ENCODE measurements around the gene CSF2RB. TPM values are rescaled to one million over a fixed set of nuclear protein-coding genes. Genes with fewer than 3 reads are reported as not detected.
A peak's percentile ranks its signal among the peaks of the same experiment; 100 is the strongest.

The CSF2RB gene
- total and polyA plus RNA-seq, 12 donors = 0.55 to 12.4 (median 4.4) TPM

- WGBS, 4 donors = 44 to 68% (median 63%) methylated on average over 5 of the region's 5 CpGs
- TF ChIP-seq CTCF (IDR thresholded peaks at IDR 0.05) = no peak
These were observed 29.1 kb downstream of the CSF2RB start for GRCh38 chr22:36942556-36942955.

GRCh38 chr22:36946421-36947158 lies 33.2 kb downstream of the CSF2RB start:
- no peaks in the 10 kb centered on the region for H3K36me3 ChIP-seq (replicated peaks in 1 of 2)

More at GRCh38 chr22:36942556-36942955, 29.1 kb downstream of the CSF2RB start:
- no peak overlapping the region for H3K27ac ChIP-seq
- H3K36me3 ChIP-seq (replicated peaks in 1 of 2) = no peaks in the 10 kb centered on the region
- no peaks in the 10 kb centered on the region for H3K27me3 ChIP-seq
- DNase-seq = no peak
- no peaks in the 10 kb centered on the region for H3K4me1 ChIP-seq (replicated peaks in 1 of 2)
- intact Hi-C loops (cut with DNase I) = no loop called here
- H3K9me3 ChIP-seq (replicated peaks in 1 of 3) = no peaks in the 10 kb centered on the region
- no peak overlapping the region for H3K4me3 ChIP-seq

GRCh38 chr22:36948273-36949225 lies 35.1 kb downstream of the CSF2RB start:
- intact Hi-C loops (cut with DNase I) = no loop called here
- peaks cover 4% of the 10 kb centered on the region for H3K27me3 ChIP-seq
- no peak for DNase-seq
- H3K4me1 ChIP-seq (replicated peaks in 1 of 2) = no peaks in the 10 kb centered on the region
- H3K36me3 ChIP-seq (replicated peaks in 1 of 2) = no peaks in the 10 kb centered on the region
- H3K9me3 ChIP-seq (replicated peaks in 1 of 3) = no peaks in the 10 kb centered on the region
- H3K4me3 ChIP-seq = no peak overlapping the region
- WGBS, 4 donors = 69 to 76% (median 74%) methylated on average over 9 of the region's 9 CpGs
- no peak for TF ChIP-seq POLR2A (IDR thresholded peaks at IDR 0.05)
- TF ChIP-seq CTCF (IDR thresholded peaks at IDR 0.05) = no peak
- H3K27ac ChIP-seq = no peak overlapping the region

More at GRCh38 chr22:36946421-36947158, 33.2 kb downstream of the CSF2RB start:
- no peak overlapping the region for H3K4me3 ChIP-seq
- H3K9me3 ChIP-seq (replicated peaks in 1 of 3) = no peaks in the 10 kb centered on the region
- DNase-seq = peak in 2 of 7 donors; percentile 11 to 36
- no peaks in the 10 kb centered on the region for H3K27me3 ChIP-seq
- no peak overlapping the region for H3K27ac ChIP-seq
- intact Hi-C loops (cut with DNase I) = no loop called here
- no peaks in the 10 kb centered on the region for H3K4me1 ChIP-seq (replicated peaks in 1 of 2)
- WGBS, 4 donors = 33 to 55% (median 46%) methylated on average over 4 of the region's 4 CpGs
- no peak for TF ChIP-seq POLR2A (IDR thresholded peaks at IDR 0.05)
- peak in 5 of 6 experiments; percentile 8 to 48 (median 43) for TF ChIP-seq CTCF (IDR thresholded peaks at IDR 0.05)
